ENCODE data around the gene DYNC2I2. TPM values are rescaled to one million over a fixed set of nuclear protein-coding genes. Genes with fewer than 3 reads are reported as not detected.
"Not testable (repeated sequence)": the region's sequence is repeated elsewhere in the genome, so short reads cannot be mapped to it uniquely, and the experiment has no call there.

The DYNC2I2 gene
- total RNA-seq, 5 donors from 2014 or later (not counting 1 experiment from before 2014, with no cell fraction given) = 4.1 to 10.5 (median 8.0) TPM

GRCh38 chr9:128657344-128657704 lies 677 bp upstream of the DYNC2I2 start:
- Histone ChIP-seq H3K27me3 (replicated peaks in 1 of 2; ENCODE audit: control insufficient read depth in 2 of 2, extremely low read depth in 1 of 2, insufficient read depth in 2 of 2, low read length in 1 of 2) (peaks cover 0 to 3% of the 10 kb centered on the region in 2 experiments), H3K4me3 (ENCODE audit: control insufficient read depth in 1 of 2, extremely low read depth in 1 of 2, low read length in 1 of 2) (peak overlapping the region; percentile 83 to 95), H3K36me3 (ENCODE audit: control insufficient read depth in 2 of 2, extremely low read depth in 1 of 2, insufficient read depth in 1 of 2, low read length in 1 of 2) (no peaks in the 10 kb centered on the region), H3K4me1 (ENCODE audit: control insufficient read depth in 1 of 2, extremely low read depth in 1 of 2, insufficient read depth in 2 of 2, low read length in 2 of 2) (peaks cover 0 to 18% of the 10 kb centered on the region in 2 experiments), H3K27ac (ENCODE audit: low read length) (peak overlapping the region; percentile 98), H3K9me3 (no peaks in the 10 kb centered on the region)
- no peaks in the 10 kb centered on the region for H3K9me3 Mint-ChIP-seq
- DNase-seq (no peak), ATAC-seq (replicated peaks in 1 of 4) (no peak)
- H3K27ac Mint-ChIP-seq = peak overlapping the region; percentile 100
- POLR2A ChIA-PET = no interaction called here
- H3K27me3 Mint-ChIP-seq = no peaks in the 10 kb centered on the region
- CTCF ChIA-PET = no interaction called here
- peaks cover 0 to 7% (median 6%) of the 10 kb centered on the region in 3 donors for H3K4me1 Mint-ChIP-seq
- H3K36me3 Mint-ChIP-seq = no peaks in the 10 kb centered on the region
- peak overlapping the region; percentile 88 to 93 (median 88) for H3K4me3 Mint-ChIP-seq
- 100% methylated on average over 4 of the region's 13 CpGs for WGBS (ENCODE audit: insufficient coverage)

GRCh38 chr9:128654481-128654880 lies 2.2 kb downstream of the DYNC2I2 start:
- Mint-ChIP-seq H3K4me1 (peaks cover 0 to 7% (median 6%) of the 10 kb centered on the region in 3 donors), H3K36me3 (no peaks in the 10 kb centered on the region), H3K27ac (no peak overlapping the region), H3K9me3 (no peaks in the 10 kb centered on the region), H3K27me3 (no peaks in the 10 kb centered on the region), H3K4me3 (peak overlapping the region; percentile 43 to 88 (median 63))
- 92% methylated on average over 1 of the region's 1 CpG for WGBS (ENCODE audit: insufficient coverage)
- ChIA-PET POLR2A (interaction anchor here in 1 of 2 donors (0.5 kb wide), 1 partner anchor 94 kb away, joined by 5 read pairs; no protein-coding TSS in a partner anchor), CTCF (interaction anchor here in 1 of 2 donors (0.5 kb wide), 1 partner anchor 220 kb away, joined by 4 read pairs; no protein-coding TSS in a partner anchor)
- Histone ChIP-seq H3K36me3 (ENCODE audit: control insufficient read depth in 2 of 2, extremely low read depth in 1 of 2, insufficient read depth in 1 of 2, low read length in 1 of 2) (no peaks in the 10 kb centered on the region), H3K4me3 (ENCODE audit: control insufficient read depth in 1 of 2, extremely low read depth in 1 of 2, low read length in 1 of 2) (no peak overlapping the region), H3K9me3 (no peaks in the 10 kb centered on the region), H3K27ac (ENCODE audit: low read length) (no peak overlapping the region), H3K27me3 (replicated peaks in 1 of 2; ENCODE audit: control insufficient read depth in 2 of 2, extremely low read depth in 1 of 2, insufficient read depth in 2 of 2, low read length in 1 of 2) (peaks cover 0 to 3% of the 10 kb centered on the region in 2 experiments), H3K4me1 (ENCODE audit: control insufficient read depth in 1 of 2, extremely low read depth in 1 of 2, insufficient read depth in 2 of 2, low read length in 2 of 2) (peaks cover 0 to 18% of the 10 kb centered on the region in 2 experiments)
- ATAC-seq (replicated peaks in 1 of 4) = no peak
- no peak for DNase-seq

- ATAC-seq (replicated peaks in 1 of 4) = no peak
- H3K4me3 ChIP-seq (ENCODE audit: control insufficient read depth in 1 of 2, extremely low read depth in 1 of 2, low read length in 1 of 2) = no peak overlapping the region
- H3K4me3 Mint-ChIP-seq = peak overlapping the region in 1 of 3 donors; percentile 88
- CTCF ChIA-PET = interaction anchor here in 1 of 2 donors (0.7 kb wide), 1 partner anchor 28 kb away, joined by 8 read pairs; no protein-coding TSS in a partner anchor
- DNase-seq = no peak
- H3K4me1 Mint-ChIP-seq = peaks cover 0 to 7% (median 6%) of the 10 kb centered on the region in 3 donors
- H3K36me3 Mint-ChIP-seq = no peaks in the 10 kb centered on the region
- H3K9me3 Mint-ChIP-seq = no peaks in the 10 kb centered on the region
- H3K9me3 ChIP-seq = no peaks in the 10 kb centered on the region
- POLR2A ChIA-PET = interaction anchor here in 1 of 2 donors (0.6 kb wide), 1 partner anchor 131 kb away, joined by 3 read pairs; no protein-coding TSS in a partner anchor
- H3K36me3 ChIP-seq (ENCODE audit: control insufficient read depth in 2 of 2, extremely low read depth in 1 of 2, insufficient read depth in 1 of 2, low read length in 1 of 2) = no peaks in the 10 kb centered on the region
- 95% methylated on average over 2 of the region's 8 CpGs for WGBS (ENCODE audit: insufficient coverage)
- peaks cover 0 to 2% of the 10 kb centered on the region in 2 experiments for H3K27me3 ChIP-seq (replicated peaks in 1 of 2; ENCODE audit: control insufficient read depth in 2 of 2, extremely low read depth in 1 of 2, insufficient read depth in 2 of 2, low read length in 1 of 2)
- H3K4me1 ChIP-seq (ENCODE audit: control insufficient read depth in 1 of 2, extremely low read depth in 1 of 2, insufficient read depth in 2 of 2, low read length in 2 of 2) = peaks cover 0 to 18% of the 10 kb centered on the region in 2 experiments
- H3K27ac ChIP-seq (ENCODE audit: low read length) = no peak overlapping the region
- H3K27me3 Mint-ChIP-seq = no peaks in the 10 kb centered on the region
- no peak overlapping the region for H3K27ac Mint-ChIP-seq
Observed at GRCh38 chr9:128653908-128654307, 2.7 kb downstream of the DYNC2I2 start.

GRCh38 chr9:128651798-128652197 lies 4.8 kb downstream of the DYNC2I2 start:
- H3K36me3 Mint-ChIP-seq = no peaks in the 10 kb centered on the region
- H3K36me3 ChIP-seq (ENCODE audit: control insufficient read depth in 2 of 2, extremely low read depth in 1 of 2, insufficient read depth in 1 of 2, low read length in 1 of 2) = no peaks in the 10 kb centered on the region
- ChIA-PET POLR2A (interaction anchor here in 1 of 2 donors (0.6 to 0.7 kb wide), 2 partner anchors 76 to 229 kb away, joined by 4 to 11 read pairs; no protein-coding TSS in a partner anchor), CTCF (interaction anchor here in 1 of 2 donors (0.6 kb wide), 1 partner anchor 894 kb away, joined by 3 read pairs; no protein-coding TSS in a partner anchor)
- no peak overlapping the region for H3K27ac ChIP-seq (ENCODE audit: low read length)
- no peak overlapping the region for H3K4me3 ChIP-seq (ENCODE audit: control insufficient read depth in 1 of 2, extremely low read depth in 1 of 2, low read length in 1 of 2)
- no peaks in the 10 kb centered on the region for H3K27me3 Mint-ChIP-seq
- H3K27me3 ChIP-seq (replicated peaks in 1 of 2; ENCODE audit: control insufficient read depth in 2 of 2, extremely low read depth in 1 of 2, insufficient read depth in 2 of 2, low read length in 1 of 2) = no peaks in the 10 kb centered on the region
- no peak overlapping the region for H3K27ac Mint-ChIP-seq
- no peak overlapping the region for H3K4me3 Mint-ChIP-seq
- no peaks in the 10 kb centered on the region for H3K9me3 ChIP-seq
- peaks cover 0 to 3% (median 1%) of the 10 kb centered on the region in 3 donors for H3K4me1 Mint-ChIP-seq
- 100% methylated on average over 3 of the region's 5 CpGs for WGBS (ENCODE audit: insufficient coverage)
- H3K9me3 Mint-ChIP-seq = no peaks in the 10 kb centered on the region
- no peak for DNase-seq
- ATAC-seq (replicated peaks in 1 of 4) = no peak
- peaks cover 0 to 9% of the 10 kb centered on the region in 2 experiments for H3K4me1 ChIP-seq (ENCODE audit: control insufficient read depth in 1 of 2, extremely low read depth in 1 of 2, insufficient read depth in 2 of 2, low read length in 2 of 2)

GRCh38 chr9:128648206-128648605 lies 8.4 kb downstream of the DYNC2I2 start:
- H3K9me3 Mint-ChIP-seq; H3K9me3 ChIP-seq; H3K27me3 Mint-ChIP-seq; H3K4me1 Mint-ChIP-seq; H3K27ac Mint-ChIP-seq; H3K27ac ChIP-seq (ENCODE audit: low read length); H3K4me3 Mint-ChIP-seq; H3K27me3 ChIP-seq (replicated peaks in 1 of 2; ENCODE audit: control insufficient read depth in 2 of 2, extremely low read depth in 1 of 2, insufficient read depth in 2 of 2, low read length in 1 of 2); H3K4me3 ChIP-seq (ENCODE audit: control insufficient read depth in 1 of 2, extremely low read depth in 1 of 2, low read length in 1 of 2); H3K36me3 Mint-ChIP-seq; POLR2A ChIA-PET; H3K36me3 ChIP-seq (ENCODE audit: control insufficient read depth in 2 of 2, extremely low read depth in 1 of 2, insufficient read depth in 1 of 2, low read length in 1 of 2); H3K4me1 ChIP-seq (ENCODE audit: control insufficient read depth in 1 of 2, extremely low read depth in 1 of 2, insufficient read depth in 2 of 2, low read length in 2 of 2): not testable (repeated sequence)
- 100% methylated on average over 1 of the region's 9 CpGs for WGBS (ENCODE audit: insufficient coverage)
- DNase-seq = peak; percentile 30 to 77 (median 64)
- CTCF ChIA-PET = interaction anchor here in 1 of 2 donors (1.2 kb wide), 1 partner anchor 123 kb away, joined by 4 read pairs; no protein-coding TSS in a partner anchor
- peak; percentile 77 to 98 (median 94) for ATAC-seq (replicated peaks in 1 of 4)

GRCh38 chr9:128643519-128644300 lies 12.9 kb downstream of the DYNC2I2 start:
- ATAC-seq (replicated peaks in 1 of 4) = no peak
- no peak for DNase-seq
- 84% methylated on average over 8 of the region's 12 CpGs for WGBS (ENCODE audit: insufficient coverage)
- no peaks in the 10 kb centered on the region for H3K9me3 ChIP-seq
- H3K36me3 Mint-ChIP-seq = no peaks in the 10 kb centered on the region
- H3K27me3 ChIP-seq (replicated peaks in 1 of 2; ENCODE audit: control insufficient read depth in 2 of 2, extremely low read depth in 1 of 2, insufficient read depth in 2 of 2, low read length in 1 of 2) = no peaks in the 10 kb centered on the region
- H3K36me3 ChIP-seq (ENCODE audit: control insufficient read depth in 2 of 2, extremely low read depth in 1 of 2, insufficient read depth in 1 of 2, low read length in 1 of 2) = peaks cover 0 to 3% of the 10 kb centered on the region in 2 donors
- H3K4me1 ChIP-seq (ENCODE audit: control insufficient read depth in 1 of 2, extremely low read depth in 1 of 2, insufficient read depth in 2 of 2, low read length in 2 of 2) = no peaks in the 10 kb centered on the region
- H3K9me3 Mint-ChIP-seq = no peaks in the 10 kb centered on the region
- no peak overlapping the region for H3K27ac Mint-ChIP-seq
- H3K27ac ChIP-seq (ENCODE audit: low read length) = no peak overlapping the region
- no peak overlapping the region for H3K4me3 ChIP-seq (ENCODE audit: control insufficient read depth in 1 of 2, extremely low read depth in 1 of 2, low read length in 1 of 2)
- H3K4me3 Mint-ChIP-seq = no peak overlapping the region
- POLR2A ChIA-PET = no interaction called here
- no peaks in the 10 kb centered on the region for H3K4me1 Mint-ChIP-seq
- H3K27me3 Mint-ChIP-seq = no peaks in the 10 kb centered on the region
- CTCF ChIA-PET = no interaction called here
